ENCODE data around the gene LYSMD4.
A peak's percentile ranks its signal among the peaks of the same experiment; 100 is the strongest.

The LYSMD4 gene

GRCh38 chr15:99677540-99678134 is 55.6 kb downstream of the LYSMD4 start:
- DNase-seq (ENCODE audit: low read depth): peak; percentile 6
- H3K4me3 ChIP-seq (ENCODE audit: control insufficient read depth, low read depth, low read length): no peak overlapping the region
- TF ChIP-seq CTCF (conservative IDR thresholded peaks at IDR 0.05; ENCODE audit: control insufficient read depth, insufficient read depth, low read depth, low read length): no peak

All from fibroblast of mammary gland (primary cell).